Prostate gland (tissue), 2 donors: Measurements from ENCODE around the gene NKIRAS1. TPM values are rescaled to one million over a fixed set of nuclear protein-coding genes. Genes with fewer than 3 reads are reported as not detected.

ENCODE experiments used
- DNase-seq: peaks from one replicate; pipeline ENCODE4 v3.0.0-alpha.2; 2019; ENCODE audit warnings: low spot score
- H3K27ac ChIP-seq, 2 donors: fragments of 200-600 bp; sonication (generic); 2 replicates each; pipeline ENCODE4 v1.5.1; 2017 to 2019
- H3K27me3 ChIP-seq: fragments of 200-600 bp; sonication (generic); replicated peaks from 2 replicates; pipeline ENCODE4 v1.5.1; 2019; ENCODE audit not compliant: insufficient read depth
- H3K36me3 ChIP-seq, 2 donors: fragments of 200-600 bp; sonication (generic); 1 replicate in 1 of 2; 2 replicates in 1 of 2; pipeline versions ENCODE4 v1.5.1 to v1.8.1; 2017 to 2019
- H3K4me1 ChIP-seq: fragments of 200-600 bp; sonication (generic); replicated peaks from 2 replicates; pipeline ENCODE4 v1.5.1; 2019
- H3K4me3 ChIP-seq, 2 donors: fragments of 200-600 bp; sonication (generic); 2 replicates each; pipeline ENCODE4 v1.5.1; 2017 to 2019
- H3K9me3 ChIP-seq: fragments of 200-600 bp; sonication (generic); 2 replicates; pipeline ENCODE4 v1.5.1; 2017
- POLR2A ChIP-seq: fragments of 450-650 bp; IDR thresholded peaks from one replicate; pipeline ENCODE4 v1.6.1; 2016; ENCODE audit warnings: antibody characterized with exemption, mild to moderate bottlenecking
- POLR2AphosphoS5 ChIP-seq: sonication (generic); formaldehyde crosslinking; IDR thresholded peaks from one replicate; pipeline ENCODE4 v1.6.1; 2017; ENCODE audit warnings: antibody characterized with exemption
- whole genome bisulfite sequencing: methylation state at CpG from one replicate; pipeline ENCODE4 v1.1.5; 2018; 5-methylcytosine and 5-hydroxymethylcytosine counted together
- intact Hi-C: fragments of 100-400 bp; cut with DNase I; formaldehyde crosslinking; loops from one replicate; pipeline ENCODE4 v1.14.2; 2022
- total RNA-seq, 2 donors: library from RNA; depleted of rRNA; stranded (reverse); fragments of >200 nt; gene quantifications; one replicate each; pipeline ENCODE4 v1.1.0, GENCODE V29; 2016
- TF ChIP-seq, protein P1 (sequence below), 4 experiments: fragments of 200-600 bp in 2 of 4; fragments of 450-650 bp in 2 of 4; sonication (generic) in 2 of 4; IDR thresholded peaks; 1 replicate in 3 of 4; 2 replicates in 1 of 4; pipeline ENCODE4 v1.5.1; 2016 to 2019; ENCODE audit warnings: antibody characterized with exemption in 4 of 4, mild to moderate bottlenecking in 2 of 4, moderate library complexity in 2 of 4

Gene NKIRAS1
- total RNA-seq, 2 donors from 2014 or later = 9.4 to 19.9 TPM

DNA sequence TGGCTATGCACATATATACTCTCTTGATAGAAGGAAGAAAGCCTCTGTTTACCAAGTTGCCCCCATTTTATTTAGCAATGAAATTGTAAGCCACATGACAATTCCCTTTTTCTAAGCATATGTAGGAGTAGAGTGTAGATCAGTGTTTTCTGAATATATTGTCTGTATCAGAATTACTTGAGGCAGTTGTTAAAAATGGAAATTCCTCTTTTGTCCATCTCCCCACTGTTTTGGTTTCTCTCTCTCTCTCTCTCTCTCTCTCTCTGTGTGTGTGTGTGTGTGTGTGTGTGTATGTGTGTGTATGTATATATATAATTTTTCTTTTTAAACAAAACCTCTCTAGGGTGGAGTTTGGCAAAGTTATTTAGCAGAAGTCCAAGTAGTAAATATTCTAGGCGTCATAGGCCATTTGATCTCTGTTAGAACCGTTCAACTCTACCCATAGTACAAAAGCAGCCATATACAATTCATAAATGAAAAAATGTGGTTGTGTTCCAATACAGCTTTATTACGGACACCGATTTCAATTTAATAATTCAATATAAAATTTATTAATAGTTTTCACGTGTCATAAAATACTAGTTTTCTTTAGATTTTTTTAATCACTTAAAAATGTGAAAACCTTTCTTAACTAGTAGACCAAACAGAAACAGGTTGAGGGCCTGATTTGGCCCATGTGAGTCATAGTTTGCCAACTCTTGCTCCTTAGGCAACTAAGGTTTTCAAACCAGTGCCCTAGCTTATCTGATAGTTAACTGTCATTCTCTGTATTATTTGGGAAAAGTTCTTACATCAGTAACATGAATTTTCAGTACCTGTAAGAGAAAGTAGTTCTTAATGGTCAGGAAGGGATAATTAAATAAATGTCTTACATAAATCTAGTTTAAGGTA, 71.2 kb downstream of the NKIRAS1 start:
- Histone ChIP-seq H3K4me1 (no peaks in the 10 kb centered on the region), H3K36me3 (no peaks in the 10 kb centered on the region), H3K9me3 (no peaks in the 10 kb centered on the region), H3K27me3 (no peaks in the 10 kb centered on the region), H3K4me3 (no peak overlapping the region), H3K27ac (no peak overlapping the region)
- DNase-seq = no peak
- intact Hi-C loops = no loop called here
- TF ChIP-seq, protein P1, sequence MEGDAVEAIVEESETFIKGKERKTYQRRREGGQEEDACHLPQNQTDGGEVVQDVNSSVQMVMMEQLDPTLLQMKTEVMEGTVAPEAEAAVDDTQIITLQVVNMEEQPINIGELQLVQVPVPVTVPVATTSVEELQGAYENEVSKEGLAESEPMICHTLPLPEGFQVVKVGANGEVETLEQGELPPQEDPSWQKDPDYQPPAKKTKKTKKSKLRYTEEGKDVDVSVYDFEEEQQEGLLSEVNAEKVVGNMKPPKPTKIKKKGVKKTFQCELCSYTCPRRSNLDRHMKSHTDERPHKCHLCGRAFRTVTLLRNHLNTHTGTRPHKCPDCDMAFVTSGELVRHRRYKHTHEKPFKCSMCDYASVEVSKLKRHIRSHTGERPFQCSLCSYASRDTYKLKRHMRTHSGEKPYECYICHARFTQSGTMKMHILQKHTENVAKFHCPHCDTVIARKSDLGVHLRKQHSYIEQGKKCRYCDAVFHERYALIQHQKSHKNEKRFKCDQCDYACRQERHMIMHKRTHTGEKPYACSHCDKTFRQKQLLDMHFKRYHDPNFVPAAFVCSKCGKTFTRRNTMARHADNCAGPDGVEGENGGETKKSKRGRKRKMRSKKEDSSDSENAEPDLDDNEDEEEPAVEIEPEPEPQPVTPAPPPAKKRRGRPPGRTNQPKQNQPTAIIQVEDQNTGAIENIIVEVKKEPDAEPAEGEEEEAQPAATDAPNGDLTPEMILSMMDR (IDR thresholded peaks at IDR 0.05) = no peak
- WGBS = 72% methylated on average over 5 of the region's 5 CpGs

DNA sequence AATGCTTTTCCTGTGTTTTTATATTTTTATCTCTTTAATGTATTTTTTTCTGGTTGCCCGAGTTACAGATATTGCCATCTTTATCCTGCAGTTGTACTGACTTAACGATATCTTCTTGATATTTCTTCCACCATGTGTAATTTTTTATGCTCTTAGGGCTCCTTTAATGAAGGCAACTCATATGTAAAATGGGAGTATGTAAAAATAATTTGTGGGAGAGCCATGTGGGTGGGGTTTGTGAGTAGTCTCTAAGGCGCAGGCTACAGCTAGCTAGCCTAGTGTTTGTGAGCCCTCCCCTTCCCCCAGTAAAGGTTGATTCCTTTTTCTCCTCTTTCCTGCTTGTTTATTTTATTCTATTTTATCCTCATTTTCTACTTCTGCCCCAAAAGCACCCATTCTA, 72.9 kb downstream of the NKIRAS1 start:
- WGBS = 94% methylated on average over 3 of the region's 3 CpGs
- no peaks in the 10 kb centered on the region for H3K27me3 ChIP-seq

More for the DNA sequence above, 72.9 kb downstream of the NKIRAS1 start:
- intact Hi-C loops = no loop called here
- DNase-seq = no peak
- H3K27ac ChIP-seq = no peak overlapping the region
- H3K36me3 ChIP-seq = no peaks in the 10 kb centered on the region
- no peak overlapping the region for H3K4me3 ChIP-seq
- no peak for TF ChIP-seq POLR2A
- TF ChIP-seq POLR2AphosphoS5 = no peak
- no peaks in the 10 kb centered on the region for H3K4me1 ChIP-seq
- no peaks in the 10 kb centered on the region for H3K9me3 ChIP-seq

Other genes with a start within 250 kb of the NKIRAS1 start
- gene UBE2E1, start 111.0 kb downstream of the NKIRAS1 start, total RNA-seq = 10 to 100 TPM; 77.8 to 92.1 TPM
- gene RPL15, start 142 bp upstream of the NKIRAS1 start, total RNA-seq = 1,000 to 10,000 TPM; 2,124 to 2,276 TPM
- 10 to 100 TPM; 39.8 to 48.9 TPM for gene NR1D2, start 28.3 kb upstream of the NKIRAS1 start, total RNA-seq